ENCODE results near the gene MAPKAP1.

DNA sequence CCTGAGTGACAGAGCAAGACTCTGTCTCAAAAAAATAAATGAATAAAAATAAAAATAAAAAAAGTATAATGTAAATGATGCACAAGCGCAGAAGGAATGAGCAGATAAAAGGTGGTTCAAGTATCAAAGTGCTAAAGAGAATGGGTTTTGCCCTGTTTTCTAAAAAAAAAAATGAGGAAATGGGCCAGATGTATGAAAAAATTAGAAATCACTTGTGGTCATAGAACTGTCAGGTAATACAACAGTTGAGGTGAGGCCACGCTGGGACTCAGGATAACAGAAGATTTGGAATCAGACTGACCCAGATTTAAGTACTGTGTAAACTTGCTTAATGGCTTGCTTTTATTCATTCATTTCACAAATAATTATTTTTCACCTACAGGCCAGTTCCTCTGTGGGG lies 69.8 kb downstream of the MAPKAP1 start:
- no peak for TF ChIP-seq GATA2 (IDR thresholded peaks at IDR 0.05; ENCODE audit: low read depth, low read length)
- no peak for TF ChIP-seq GATA3 (IDR thresholded peaks at IDR 0.05; ENCODE audit: low read depth, low read length)

Measured in SH-SY5Y (cell line).